Duodenal mucosa (tissue), 2 donors: Measurements from ENCODE around the gene DEPDC1B.
"Not testable (repeated sequence)": the region's sequence is repeated elsewhere in the genome, so short reads cannot be mapped to it uniquely, and the experiment has no call there.

Experiments used
- H3K27ac ChIP-seq: one replicate; pipeline ENCODE4 v1.7.0; 2013; ENCODE audit warnings: low read depth, low read length
- H3K27me3 ChIP-seq, 2 donors: one replicate each; pipeline ENCODE4 v1.7.0; 2013; ENCODE audit warnings: low read length in 2 of 2, control low read depth in 1 of 2; ENCODE audit not compliant: insufficient read depth in 2 of 2, control insufficient read depth in 1 of 2
- H3K36me3 ChIP-seq, 2 donors: one replicate each; pipeline ENCODE4 v1.7.0; 2013; ENCODE audit warnings: low read length in 2 of 2, control low read depth in 1 of 2; ENCODE audit not compliant: insufficient read depth in 2 of 2, control insufficient read depth in 1 of 2
- H3K4me1 ChIP-seq, 2 donors: one replicate each; pipeline ENCODE4 v1.7.0; 2013; ENCODE audit warnings: low read length in 2 of 2, control low read depth in 1 of 2; ENCODE audit not compliant: insufficient read depth in 2 of 2, control insufficient read depth in 1 of 2
- H3K4me3 ChIP-seq, 2 donors: one replicate each; pipeline ENCODE4 v1.7.0; 2013; ENCODE audit warnings: low read length in 2 of 2, low read depth in 1 of 2
- H3K9ac ChIP-seq, 2 donors: one replicate each; pipeline ENCODE4 v1.7.0; 2013; ENCODE audit warnings: low read length in 2 of 2, low read depth in 1 of 2
- H3K9me3 ChIP-seq, 2 donors: one replicate each; pipeline ENCODE4 v1.7.0; 2013; ENCODE audit warnings: low read length in 2 of 2, control low read depth in 1 of 2; ENCODE audit not compliant: control insufficient read depth in 1 of 2

DEPDC1B gene

DNA sequence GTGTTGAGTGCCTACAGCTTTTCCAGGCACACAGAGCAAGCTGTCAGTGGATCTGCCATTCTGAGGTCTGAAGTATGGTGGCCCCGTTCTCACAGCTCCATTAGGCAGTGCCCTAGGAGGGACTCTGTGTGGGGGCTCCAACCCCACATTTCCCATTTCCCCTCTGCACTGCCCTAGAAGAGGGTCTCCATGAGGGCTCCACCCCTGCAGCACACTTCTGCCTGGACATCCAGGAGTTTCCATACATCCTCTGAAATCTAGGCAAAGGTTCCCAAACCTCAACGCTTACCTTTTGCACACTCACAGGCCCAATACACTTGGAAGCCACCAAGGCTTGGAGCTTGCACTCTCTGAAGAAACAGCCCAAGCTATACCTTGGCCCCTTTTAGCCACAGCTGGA is 131.3 kb downstream of the DEPDC1B start:
- peaks cover 10 to 13% of the 10 kb centered on the region in 2 donors for H3K9me3 ChIP-seq
- H3K36me3 ChIP-seq, result no peaks in the 10 kb centered on the region
- H3K4me3 ChIP-seq, result no peak overlapping the region
- no peaks in the 10 kb centered on the region for H3K4me1 ChIP-seq
- H3K27me3 ChIP-seq, result no peaks in the 10 kb centered on the region
- H3K9ac ChIP-seq, result no peak overlapping the region
- no peak overlapping the region for H3K27ac ChIP-seq

DNA sequence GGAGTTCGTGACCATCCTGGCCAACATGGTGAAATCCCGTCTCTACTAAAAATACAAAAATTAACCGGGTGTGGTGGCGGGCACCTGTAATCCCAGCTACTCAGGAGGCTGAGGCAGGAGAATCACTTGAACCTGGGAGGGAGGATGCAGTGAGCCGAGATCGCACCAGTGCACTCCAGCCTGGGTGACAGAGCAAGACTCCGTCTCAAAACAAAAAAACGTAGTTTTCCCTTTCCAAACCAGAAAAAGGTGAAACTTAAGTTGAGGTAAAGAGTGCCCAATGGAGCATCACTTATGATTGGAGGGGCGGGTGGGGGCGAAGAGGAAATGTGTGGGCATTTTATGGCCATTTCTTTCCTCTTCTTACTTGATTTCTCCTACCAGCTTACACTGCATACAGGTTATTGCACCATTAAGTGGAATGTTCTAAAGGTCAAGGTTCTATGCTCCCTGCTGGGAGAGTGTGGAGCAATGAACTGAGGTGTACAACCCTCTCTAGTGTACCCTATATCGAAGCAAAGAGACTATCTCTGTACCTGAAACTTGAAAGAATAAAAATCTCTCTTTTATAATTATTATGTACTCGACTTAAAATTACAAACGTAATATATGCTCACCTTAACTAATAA is 136.2 kb downstream of the DEPDC1B start:
- Histone ChIP-seq H3K9ac (no peak overlapping the region), H3K36me3 (no peaks in the 10 kb centered on the region), H3K4me1 (no peaks in the 10 kb centered on the region), H3K27ac (no peak overlapping the region), H3K9me3 (peaks cover 8 to 9% of the 10 kb centered on the region in 2 donors), H3K27me3 (no peaks in the 10 kb centered on the region), H3K4me3 (no peak overlapping the region)

DNA sequence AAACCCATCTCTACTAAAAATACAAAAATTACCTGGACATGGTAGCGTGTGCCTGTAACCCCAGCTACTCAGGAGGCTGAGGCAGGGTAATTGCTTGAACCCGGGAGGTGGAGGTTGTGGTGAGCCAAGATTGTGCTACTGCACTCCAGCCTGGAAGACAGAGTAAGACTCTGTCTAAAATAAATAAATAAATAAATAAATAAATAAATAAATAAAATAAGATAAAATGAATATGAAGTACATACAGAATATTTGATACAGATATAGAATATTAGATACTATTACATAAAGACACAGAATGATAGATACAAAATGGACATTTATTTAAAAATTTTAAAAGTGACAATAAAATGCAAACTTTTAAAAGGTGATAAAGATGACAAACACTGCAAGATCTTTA is 146.7 kb downstream of the DEPDC1B start:
- not testable (repeated sequence) for H3K36me3 ChIP-seq, H3K9ac ChIP-seq, H3K27ac ChIP-seq, H3K4me1 ChIP-seq, H3K4me3 ChIP-seq, H3K27me3 ChIP-seq, H3K9me3 ChIP-seq

DNA sequence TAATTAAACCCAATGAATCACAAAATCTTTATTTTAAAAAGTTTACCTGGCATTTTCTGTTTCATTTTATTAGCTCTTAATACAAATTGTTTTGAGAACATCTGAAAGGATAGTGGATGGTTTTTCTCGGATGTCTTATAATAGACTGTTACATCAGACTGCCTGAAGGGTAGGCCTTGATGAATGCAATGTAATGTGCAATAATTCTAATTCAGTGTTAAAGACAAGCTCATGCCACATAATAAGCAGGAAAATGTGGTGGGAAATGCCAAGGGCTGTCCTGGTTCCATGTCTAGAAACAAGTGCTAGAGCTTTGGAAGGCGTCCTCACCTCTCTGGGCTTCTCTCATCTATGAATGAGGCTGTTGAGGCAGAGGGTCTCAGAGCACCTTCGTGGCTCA is 148.1 kb downstream of the DEPDC1B start:
- Histone ChIP-seq H3K36me3 (no peaks in the 10 kb centered on the region), H3K4me1 (no peaks in the 10 kb centered on the region), H3K9ac (no peak overlapping the region), H3K4me3 (no peak overlapping the region), H3K27me3 (no peaks in the 10 kb centered on the region), H3K27ac (no peak overlapping the region), H3K9me3 (no peaks in the 10 kb centered on the region)

- no peak overlapping the region for H3K4me3 ChIP-seq
- H3K4me1 ChIP-seq, result no peaks in the 10 kb centered on the region
- no peak overlapping the region for H3K27ac ChIP-seq
- no peak overlapping the region for H3K9ac ChIP-seq
- no peaks in the 10 kb centered on the region for H3K9me3 ChIP-seq
- no peaks in the 10 kb centered on the region for H3K27me3 ChIP-seq
- H3K36me3 ChIP-seq, result no peaks in the 10 kb centered on the region
Observed at GRCh38 chr5:60551250-60551649, 148.7 kb downstream of the DEPDC1B start.

DNA sequence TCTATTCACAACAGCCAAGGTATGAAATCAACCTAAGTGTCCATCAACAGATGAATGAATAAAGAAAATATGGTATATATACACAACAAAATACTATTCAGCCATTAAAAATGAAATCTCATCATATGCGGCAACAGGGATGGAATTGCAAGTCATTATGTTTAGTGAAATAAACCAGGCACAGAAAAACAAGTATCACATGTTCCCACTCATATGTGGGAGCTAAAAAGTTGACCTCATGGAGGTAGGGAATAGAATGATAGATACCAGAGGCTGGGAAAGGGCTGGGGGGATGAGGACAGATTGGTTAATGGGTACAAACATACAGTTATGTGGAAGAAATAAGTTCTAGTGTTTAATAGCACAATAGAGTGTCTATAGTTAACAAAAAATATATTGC is 149.7 kb downstream of the DEPDC1B start:
- no peak overlapping the region for H3K27ac ChIP-seq
- no peaks in the 10 kb centered on the region for H3K36me3 ChIP-seq
- no peaks in the 10 kb centered on the region for H3K9me3 ChIP-seq
- no peak overlapping the region for H3K9ac ChIP-seq
- H3K4me1 ChIP-seq, result no peaks in the 10 kb centered on the region
- H3K4me3 ChIP-seq, result no peak overlapping the region
- no peaks in the 10 kb centered on the region for H3K27me3 ChIP-seq

- Histone ChIP-seq H3K9me3 (no peaks in the 10 kb centered on the region), H3K36me3 (no peaks in the 10 kb centered on the region), H3K9ac (no peak overlapping the region), H3K4me1 (no peaks in the 10 kb centered on the region), H3K27me3 (no peaks in the 10 kb centered on the region), H3K27ac (no peak overlapping the region), H3K4me3 (no peak overlapping the region)
Observed at GRCh38 chr5:60549841-60550240, 150.1 kb downstream of the DEPDC1B start.
